GM21825 (cell line): ENCODE measurements around the gene AIG1.
"Not testable (repeated sequence)": the region's sequence is repeated elsewhere in the genome, so short reads cannot be mapped to it uniquely, and the experiment has no call there.

ENCODE experiments used
- ATAC-seq: cut with Tn5 transposase; IDR thresholded peaks from one replicate; pipeline ENCODE4 v1.9.1; 2021; ENCODE audit warnings: mild to moderate bottlenecking, moderate library complexity; ENCODE audit not compliant: unreplicated experiment

AIG1 gene

DNA sequence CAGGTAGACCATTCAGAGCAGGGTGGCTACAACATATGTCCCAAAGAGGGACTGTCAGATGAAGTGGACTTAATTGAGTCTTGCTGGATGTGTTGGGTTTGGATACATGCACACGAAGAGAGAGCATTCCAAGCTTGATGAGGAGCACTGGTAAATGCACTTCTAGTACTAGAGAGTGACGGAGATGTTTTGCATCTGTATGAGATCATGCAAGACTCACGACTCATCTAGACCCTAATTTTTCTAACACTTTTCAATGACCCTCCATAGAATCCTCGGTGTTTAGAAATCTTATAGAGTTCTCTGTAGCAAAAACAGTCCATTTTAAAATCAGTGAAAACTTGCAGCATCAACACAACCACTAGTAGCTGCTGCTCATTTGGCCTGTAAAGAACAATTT lies 4.8 kb upstream of the AIG1 start:
- ATAC-seq, result no peak

DNA sequence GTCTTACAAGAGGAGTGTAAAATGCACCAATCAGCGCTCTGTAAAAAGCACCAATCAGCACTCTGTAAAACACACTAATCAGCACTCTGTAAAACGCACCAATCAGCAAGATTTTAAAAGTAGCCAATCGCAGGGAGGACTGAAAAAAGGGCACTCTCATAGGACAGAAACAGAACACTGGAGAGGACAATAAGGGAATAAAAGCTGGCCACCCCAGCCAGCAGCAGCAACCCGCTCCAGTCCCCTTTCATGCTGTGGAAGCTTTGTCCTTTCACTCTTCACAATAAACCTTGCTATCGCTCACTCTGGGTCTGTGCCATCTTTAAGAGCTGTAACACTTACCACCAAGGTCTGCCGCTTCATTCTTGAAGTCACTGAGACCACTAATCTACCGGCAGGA lies 1.7 kb upstream of the AIG1 start:
- ATAC-seq, result no peak

DNA sequence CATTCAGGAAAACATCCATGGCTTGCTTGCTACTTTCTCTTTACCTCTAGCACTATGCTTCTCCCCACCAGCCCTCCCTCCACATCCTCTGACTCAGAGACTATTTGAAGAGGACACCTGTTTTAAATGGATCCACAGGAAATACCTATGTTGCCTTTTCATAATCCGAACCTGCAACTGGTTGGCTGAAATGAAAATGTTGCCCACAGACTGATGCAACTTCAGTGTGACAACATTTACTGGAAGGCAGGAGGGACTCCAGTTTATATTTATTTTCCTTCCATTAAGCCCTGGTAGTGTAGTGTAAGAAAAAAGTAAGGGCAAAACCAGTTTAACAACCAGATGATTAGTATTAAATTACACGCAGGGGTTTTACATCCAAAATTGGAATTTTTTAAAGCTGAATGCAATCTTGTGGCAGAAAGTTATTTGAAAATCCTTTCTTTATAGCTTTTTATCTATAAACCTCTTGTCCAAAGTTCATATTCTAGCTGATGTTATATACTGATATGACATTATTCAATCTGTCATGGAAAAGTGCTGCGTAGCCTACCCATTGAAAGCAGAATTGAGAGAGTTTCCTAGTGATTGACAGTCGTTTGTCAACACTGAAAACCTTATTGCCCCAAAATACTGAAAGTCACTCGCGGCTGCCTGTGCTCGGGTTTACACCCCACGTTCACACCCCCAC lies 881 bp upstream of the AIG1 start:
- ATAC-seq, result peak; percentile 20

DNA sequence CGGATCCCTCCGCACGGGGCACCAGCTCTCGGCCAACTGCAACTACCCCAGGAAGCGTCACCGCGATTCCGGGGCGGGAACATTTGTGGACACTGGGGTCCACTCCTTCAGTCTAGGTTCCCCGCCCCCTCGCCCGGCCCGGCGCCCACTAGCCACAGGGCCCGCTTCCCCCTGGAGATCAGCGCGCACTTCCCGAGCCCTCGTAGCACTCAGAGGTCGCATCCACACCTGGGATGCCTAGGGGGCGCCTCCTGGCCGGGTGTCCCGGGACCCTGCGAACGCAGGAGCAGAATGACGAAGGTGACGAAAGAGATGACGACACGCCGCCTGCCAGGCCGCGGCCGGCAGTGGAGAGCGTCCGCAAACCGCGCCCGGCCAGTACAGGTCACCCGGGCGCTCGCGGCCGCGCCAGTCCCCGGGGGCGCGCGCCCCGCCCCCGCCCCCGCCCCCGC lies 309 bp upstream of the AIG1 start:
- peak; percentile 57 for ATAC-seq

DNA sequence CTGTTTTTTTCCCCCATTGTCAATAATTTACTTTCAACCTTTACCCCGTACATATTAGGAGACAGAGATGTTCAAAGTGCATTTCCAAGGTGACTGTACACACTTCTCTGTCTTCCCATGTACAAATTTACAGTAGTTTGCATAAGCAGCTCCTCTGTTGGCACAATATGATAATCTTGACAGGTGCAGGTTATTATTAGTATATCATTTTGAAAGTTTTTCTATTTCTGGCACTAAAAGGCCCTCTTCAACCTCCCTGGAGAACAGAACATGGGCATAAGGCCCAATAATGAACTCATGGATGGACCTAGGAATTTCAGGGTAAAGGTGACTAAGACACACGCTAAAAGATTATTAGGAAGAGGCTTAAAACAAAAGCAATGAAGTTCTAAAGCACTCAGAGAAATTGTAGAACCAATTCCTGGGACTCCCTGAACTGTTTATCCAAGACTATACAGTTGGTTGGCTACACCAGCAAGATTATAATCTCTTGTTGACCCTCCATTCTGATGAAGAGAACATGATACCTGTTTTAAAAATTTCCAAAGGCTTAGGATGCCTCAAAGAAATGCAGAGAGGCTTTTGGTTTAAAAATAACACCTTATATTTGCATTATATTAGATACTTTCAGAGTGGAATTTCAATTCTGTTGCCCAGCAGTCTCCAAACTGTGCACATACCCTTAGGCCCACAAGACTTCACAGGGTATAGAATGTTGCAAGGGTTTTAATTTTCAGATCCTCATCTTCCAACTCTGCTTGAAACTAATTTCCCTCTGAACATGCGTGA lies 1.1 kb downstream of the AIG1 start:
- ATAC-seq, result peak; percentile 8

DNA sequence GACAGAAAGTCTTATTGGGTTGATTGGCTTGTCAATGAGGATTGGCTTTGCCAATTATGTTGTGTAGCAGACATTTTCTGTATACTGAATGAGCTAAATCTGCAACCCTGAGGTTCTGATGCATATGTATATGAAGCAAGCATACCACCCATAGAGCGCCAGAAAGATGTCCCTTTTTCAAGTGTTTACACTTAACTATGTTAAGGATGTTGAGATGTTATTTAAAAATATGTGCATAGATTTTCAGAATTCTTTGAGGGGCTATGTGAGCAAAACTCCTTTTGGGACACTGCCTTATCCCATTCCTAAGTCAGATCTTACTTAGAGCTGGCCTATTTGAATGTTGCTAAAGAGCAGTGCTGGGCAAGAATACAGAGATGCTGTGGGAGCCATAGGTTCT lies 1.9 kb downstream of the AIG1 start:
- ATAC-seq, result no peak

DNA sequence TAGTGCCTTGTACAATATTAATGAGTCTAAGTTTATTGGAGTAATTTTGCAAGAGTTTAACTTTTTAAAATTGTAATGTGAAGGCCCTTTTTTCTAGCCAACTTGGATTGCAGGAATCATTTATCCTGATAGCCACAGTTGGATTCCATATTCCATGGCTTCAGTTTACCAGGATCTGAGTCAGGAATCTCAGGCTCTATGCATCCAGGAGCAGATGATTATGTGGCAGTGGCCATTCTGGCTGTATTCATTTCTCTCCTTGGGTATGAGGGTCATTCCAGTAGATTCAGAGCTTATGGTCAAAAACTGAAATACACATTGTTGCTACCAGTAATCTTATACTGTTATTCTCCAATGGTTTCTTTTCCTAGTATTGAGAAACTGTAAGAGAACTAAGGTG lies 2.9 kb downstream of the AIG1 start:
- ATAC-seq, result no peak

- ATAC-seq, result no peak
These were observed 3.6 kb downstream of the AIG1 start for GRCh38 chr6:143064271-143064670.

DNA sequence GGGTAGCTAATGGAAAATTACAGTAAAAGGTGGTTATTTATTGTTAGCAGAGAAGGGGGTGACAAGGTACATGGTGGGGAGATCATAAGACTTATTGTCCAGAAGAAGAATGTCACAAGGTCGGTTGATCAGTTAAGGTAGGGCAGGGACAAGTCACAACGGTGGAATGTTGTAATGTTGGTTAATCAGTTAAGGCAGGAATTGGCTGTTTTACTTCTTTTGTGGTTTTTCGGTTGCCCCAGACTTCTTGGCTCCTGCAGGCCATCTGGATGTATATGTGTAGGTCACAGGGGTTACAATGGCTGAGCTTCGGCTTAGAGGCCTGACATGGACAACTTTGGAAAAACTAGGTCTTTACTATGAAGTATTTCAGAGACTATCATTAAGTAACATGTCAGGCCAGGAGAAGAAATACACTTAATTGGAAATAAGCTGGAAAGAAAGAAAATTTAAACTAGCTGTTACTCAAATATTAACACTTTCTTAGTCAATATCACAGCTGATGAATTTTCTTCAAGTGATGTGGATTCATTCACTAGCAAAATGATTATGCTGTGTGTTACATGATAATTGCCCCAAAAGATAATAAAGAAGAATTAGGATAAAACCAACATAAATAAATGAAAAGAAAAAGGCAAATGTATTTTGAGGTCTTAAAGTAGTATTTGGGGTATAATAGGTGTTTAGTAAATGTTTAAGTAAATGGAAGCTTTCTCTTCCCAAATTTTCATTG lies 4.4 kb downstream of the AIG1 start:
- no peak for ATAC-seq

- ATAC-seq, result no peak
These were observed 7.3 kb downstream of the AIG1 start for GRCh38 chr6:143068001-143068400.

DNA sequence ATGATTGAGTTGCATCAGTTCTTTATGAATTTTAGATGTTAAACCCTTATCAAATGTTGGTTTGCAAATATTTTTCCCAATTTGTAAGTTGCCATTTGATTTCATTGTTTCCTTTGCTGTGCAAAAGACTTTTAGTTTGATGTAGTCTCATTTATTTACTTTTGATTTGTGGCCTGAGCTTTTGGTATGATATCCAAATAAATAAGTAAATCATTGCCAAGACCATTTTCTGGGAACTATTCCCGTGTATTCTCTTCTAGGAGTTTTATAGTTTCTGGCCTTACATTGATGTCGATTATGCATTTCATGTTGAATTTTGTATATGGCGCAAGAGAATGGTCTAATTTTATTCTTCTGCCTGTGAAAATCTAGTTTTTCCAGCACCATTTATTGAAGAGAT lies 13.4 kb downstream of the AIG1 start:
- no peak for ATAC-seq

DNA sequence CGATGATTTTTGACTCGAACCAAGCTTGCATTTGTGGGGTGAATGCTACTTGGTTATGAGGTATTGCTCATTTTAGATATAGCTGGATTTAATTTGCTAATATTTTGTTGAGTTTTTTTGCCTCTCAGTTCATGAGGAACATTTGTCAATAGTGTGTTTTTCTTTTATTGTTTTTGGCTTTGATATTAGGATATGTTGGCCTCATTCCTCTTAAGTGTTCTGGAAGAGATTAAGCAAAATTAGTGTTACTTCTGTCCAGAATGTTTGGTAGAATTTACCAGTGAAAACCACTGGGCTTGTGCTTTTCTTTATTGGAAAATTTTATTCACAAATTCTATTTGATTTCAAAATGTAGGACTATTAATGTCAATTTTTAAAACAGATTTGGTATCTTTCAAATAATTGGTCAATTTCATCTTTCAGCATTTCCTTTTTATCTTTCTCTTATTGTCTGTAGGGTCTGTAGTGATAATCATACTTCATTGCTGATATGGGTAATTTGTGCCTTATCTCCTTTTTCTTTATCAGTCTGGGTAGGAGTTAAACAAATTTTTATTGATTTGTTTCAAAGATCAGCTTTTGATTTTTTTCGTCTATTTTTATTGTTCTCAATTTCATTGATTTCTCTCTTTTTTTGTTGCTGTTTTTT lies 14.1 kb downstream of the AIG1 start:
- no peak for ATAC-seq

GRCh38 chr6:143078468-143079324 lies 18.0 kb downstream of the AIG1 start:
- ATAC-seq, result no peak

DNA sequence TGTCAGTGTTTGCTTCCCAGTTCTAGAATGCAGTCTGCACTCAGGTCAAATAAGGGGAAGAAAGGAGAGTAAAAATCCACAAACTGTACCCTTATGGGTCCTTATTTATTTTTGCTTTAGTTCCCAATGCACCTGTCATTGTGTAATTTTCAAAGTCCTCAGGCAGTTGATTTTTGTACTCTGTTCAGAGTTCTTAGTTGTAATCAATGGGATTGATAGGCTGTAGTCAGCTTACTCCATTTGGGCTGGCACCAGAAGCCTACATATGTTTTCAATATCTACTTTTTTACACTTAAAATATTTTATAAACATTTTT lies 18.6 kb downstream of the AIG1 start:
- no peak for ATAC-seq

- not testable (repeated sequence) for ATAC-seq
These were observed 21.6 kb downstream of the AIG1 start for GRCh38 chr6:143082274-143082673.

- ATAC-seq, result not testable (repeated sequence)
These were observed 23.3 kb downstream of the AIG1 start for GRCh38 chr6:143084019-143084418.

DNA sequence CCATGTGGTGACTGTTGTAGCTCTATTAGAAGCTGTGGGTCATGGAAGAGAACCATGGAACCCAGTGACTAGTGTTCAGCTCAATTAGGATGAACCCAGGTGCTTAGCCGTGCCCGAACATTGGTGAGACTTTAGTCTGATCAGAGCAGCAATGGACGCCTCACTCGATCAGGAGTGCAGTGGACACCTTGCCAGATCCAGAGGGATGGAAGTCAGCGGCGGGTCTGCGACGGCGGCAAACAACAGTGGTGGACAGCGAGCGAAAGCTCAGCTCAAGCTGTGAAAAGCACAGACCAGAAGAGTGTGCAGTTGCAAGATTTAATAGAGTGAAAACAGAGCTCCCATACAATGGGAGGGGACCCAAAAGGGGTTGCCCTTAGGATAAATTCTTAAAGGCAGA lies 26.6 kb downstream of the AIG1 start:
- ATAC-seq, result not testable (repeated sequence)

DNA sequence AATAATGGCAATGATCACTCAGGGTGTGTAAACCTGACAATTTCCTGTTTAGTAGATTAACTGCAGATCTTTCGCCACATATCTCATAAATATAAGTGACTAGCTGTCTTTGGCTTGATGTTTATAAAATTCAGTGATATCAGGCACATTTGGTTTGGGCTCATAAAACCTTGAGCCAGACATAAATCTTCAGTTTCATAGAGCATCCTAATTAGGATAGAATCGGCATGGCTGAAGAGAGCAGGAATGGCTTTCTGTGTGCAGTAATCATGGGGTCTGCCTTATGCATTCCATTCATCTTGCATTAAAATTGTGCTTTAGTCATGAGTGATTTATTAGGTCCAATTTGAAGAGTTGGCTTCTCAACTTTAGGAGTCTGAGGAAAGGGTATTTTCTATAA lies 27.2 kb downstream of the AIG1 start:
- ATAC-seq, result no peak

GRCh38 chr6:143090314-143091044 lies 29.8 kb downstream of the AIG1 start:
- ATAC-seq, result no peak

- ATAC-seq, result no peak
These were observed 32.1 kb downstream of the AIG1 start for GRCh38 chr6:143092768-143093167.
